WTC11 (cell line): Measurements from ENCODE around the gene RRBP1. TPM values are rescaled to one million over a fixed set of nuclear protein-coding genes. Genes with fewer than 3 reads are reported as not detected.
A peak's percentile ranks its signal among the peaks of the same experiment; 100 is the strongest.

Source experiments
- ATF2 ChIP-seq: sonication (generic); formaldehyde crosslinking; IDR thresholded peaks from 2 replicates; pipeline ENCODE4 v1.8.1; 2022; ENCODE audit warnings: low read depth, missing genetic modification reagents, borderline replicate concordance
- E2F5 ChIP-seq: sonication (generic); formaldehyde crosslinking; IDR thresholded peaks from 2 replicates; pipeline ENCODE4 v1.8.1; 2022; ENCODE audit warnings: mild to moderate bottlenecking, moderate library complexity, missing genetic modification reagents
- ESRRA ChIP-seq: sonication (generic); formaldehyde crosslinking; IDR thresholded peaks from 2 replicates; pipeline ENCODE4 v1.8.1; 2022; ENCODE audit warnings: mild to moderate bottlenecking, missing genetic modification reagents, borderline replicate concordance
- FOXJ3 ChIP-seq: sonication (generic); formaldehyde crosslinking; IDR thresholded peaks from 2 replicates; pipeline ENCODE4 v1.9.0; 2021; ENCODE audit warnings: missing genetic modification reagents, mild to moderate bottlenecking, borderline replicate concordance
- FOXK1 ChIP-seq: sonication (generic); formaldehyde crosslinking; IDR thresholded peaks from 2 replicates; pipeline ENCODE4 v1.8.0; 2022; ENCODE audit warnings: mild to moderate bottlenecking, moderate library complexity, missing genetic modification reagents
- FOXP1 ChIP-seq: sonication (generic); formaldehyde crosslinking; IDR thresholded peaks from 2 replicates; pipeline ENCODE4 v1.8.0; 2022; ENCODE audit warnings: missing genetic modification reagents, mild to moderate bottlenecking, moderate library complexity, borderline replicate concordance
- GABPB1 ChIP-seq: sonication (generic); formaldehyde crosslinking; IDR thresholded peaks from 2 replicates; pipeline ENCODE4 v1.8.1; 2023; ENCODE audit warnings: mild to moderate bottlenecking, missing genetic modification reagents
- GRHL2 ChIP-seq: fragments of 250-450 bp; sonication (Bioruptor Pico); IDR thresholded peaks from 2 replicates; pipeline ENCODE4 v1.8.0; 2022; ENCODE audit warnings: mild to moderate bottlenecking, moderate library complexity; ENCODE audit not compliant: insufficient replicate concordance, severe bottlenecking
- HMGA2 ChIP-seq: fragments of 250-450 bp; sonication (Bioruptor Pico); IDR thresholded peaks from 2 replicates; pipeline ENCODE4 v1.4.0; 2021; ENCODE audit warnings: mild to moderate bottlenecking, moderate library complexity
- IRF1 ChIP-seq: sonication (generic); formaldehyde crosslinking; IDR thresholded peaks from 2 replicates; pipeline ENCODE4 v1.8.0; 2023; ENCODE audit warnings: missing genetic modification reagents
- IRF2 ChIP-seq: sonication (generic); formaldehyde crosslinking; IDR thresholded peaks from 2 replicates; pipeline ENCODE4 v1.8.0; 2022; ENCODE audit warnings: low read depth, missing genetic modification reagents, borderline replicate concordance
- JAZF1 ChIP-seq: fragments of 250-450 bp; sonication (Bioruptor Pico); IDR thresholded peaks from 2 replicates; pipeline ENCODE4 v1.9.0; 2021; ENCODE audit warnings: moderate library complexity, mild to moderate bottlenecking, inconsistent platforms
- KAT7 ChIP-seq: sonication (generic); formaldehyde crosslinking; IDR thresholded peaks from 2 replicates; pipeline ENCODE4 v1.8.1; 2023; ENCODE audit warnings: missing genetic modification reagents, mild to moderate bottlenecking, borderline replicate concordance
- MLX ChIP-seq: sonication (generic); formaldehyde crosslinking; IDR thresholded peaks from 2 replicates; pipeline ENCODE4 v1.8.1; 2023; ENCODE audit warnings: mild to moderate bottlenecking, missing genetic modification reagents, moderate library complexity
- NR1H2 ChIP-seq: sonication (generic); formaldehyde crosslinking; IDR thresholded peaks from 2 replicates; pipeline ENCODE4 v1.9.0; 2021; ENCODE audit warnings: mild to moderate bottlenecking, moderate library complexity, missing genetic modification reagents
- NR2C2 ChIP-seq: sonication (generic); formaldehyde crosslinking; IDR thresholded peaks from 2 replicates; pipeline ENCODE4 v1.8.0; 2022; ENCODE audit warnings: mild to moderate bottlenecking, missing genetic modification reagents
- RELA ChIP-seq: sonication (generic); formaldehyde crosslinking; IDR thresholded peaks from 2 replicates; pipeline ENCODE4 v1.8.1; 2022; ENCODE audit warnings: missing genetic modification reagents, mild to moderate bottlenecking, borderline replicate concordance
- TEAD4 ChIP-seq: sonication (generic); formaldehyde crosslinking; IDR thresholded peaks from 2 replicates; pipeline ENCODE4 v1.8.0; 2022; ENCODE audit warnings: mild to moderate bottlenecking, missing genetic modification reagents
- ZBTB21 ChIP-seq: sonication (generic); formaldehyde crosslinking; IDR thresholded peaks from 2 replicates; pipeline ENCODE4 v1.8.1; 2023; ENCODE audit warnings: mild to moderate bottlenecking, missing genetic modification reagents, borderline replicate concordance
- ZNF317 ChIP-seq: sonication (generic); formaldehyde crosslinking; IDR thresholded peaks from 2 replicates; pipeline ENCODE4 v1.8.1; 2023; ENCODE audit warnings: low read depth, mild to moderate bottlenecking, moderate library complexity, missing genetic modification reagents, borderline replicate concordance
- ZNF416 ChIP-seq: fragments of 250-450 bp; sonication (Bioruptor Pico); IDR thresholded peaks from 2 replicates; pipeline ENCODE4 v1.9.0; 2021; ENCODE audit warnings: mild to moderate bottlenecking, inconsistent platforms
- ZNF423 ChIP-seq: fragments of 250-450 bp; sonication (Bioruptor Pico); IDR thresholded peaks from 2 replicates; pipeline ENCODE4 v2.1.2; 2022; ENCODE audit warnings: mild to moderate bottlenecking, moderate library complexity
- ZNF671 ChIP-seq: fragments of 250-450 bp; sonication (Bioruptor Pico); IDR thresholded peaks from 2 replicates; pipeline ENCODE4 v1.8.0; 2021; ENCODE audit warnings: mild to moderate bottlenecking
- total RNA-seq: library from RNA; stranded (reverse); gene quantifications from 3 replicates; pipeline ENCODE4 v1.2.3, GENCODE V29; 2021
- TF ChIP-seq, protein P1 (sequence below): sonication (generic); formaldehyde crosslinking; IDR thresholded peaks from 2 replicates; pipeline ENCODE4 v1.8.0; 2022; ENCODE audit warnings: mild to moderate bottlenecking, missing genetic modification reagents
- TF ChIP-seq, protein P2 (sequence below): fragments of 250-450 bp; sonication (Bioruptor Pico); IDR thresholded peaks from 2 replicates; pipeline ENCODE4 v1.9.0; 2021; ENCODE audit warnings: mild to moderate bottlenecking, borderline replicate concordance
- TF ChIP-seq, protein P3 (sequence below): sonication (generic); formaldehyde crosslinking; IDR thresholded peaks from 2 replicates; pipeline ENCODE4 v1.8.1; 2023; ENCODE audit warnings: mild to moderate bottlenecking, missing genetic modification reagents
- TF ChIP-seq, protein P4 (sequence below): sonication (generic); formaldehyde crosslinking; IDR thresholded peaks from 2 replicates; pipeline ENCODE4 v1.8.0; 2022; ENCODE audit warnings: mild to moderate bottlenecking, missing genetic modification reagents
- TF ChIP-seq, protein P5 (sequence below): sonication (generic); formaldehyde crosslinking; conservative IDR thresholded peaks from 2 replicates; pipeline ENCODE4 v1.8.1; 2022; ENCODE audit warnings: mild to moderate bottlenecking, missing genetic modification reagents

The RRBP1 gene
- total RNA-seq, 1 experiment from 2014 or later = 171 TPM

GRCh38 chr20:17569616-17570346 is 112.3 kb downstream of the RRBP1 start, which contains the start of gene DSTN (continued):
- TF ChIP-seq IRF1 (no peak), NR1H2 (CRISPR knock-in tag) (no peak), ZNF416 (CRISPR knock-in tag) (no peak), FOXJ3 (CRISPR knock-in tag) (no peak), ZNF317 (CRISPR knock-in tag) (no peak), GRHL2 (CRISPR knock-in tag) (no peak), ATF2 (no peak), MLX (CRISPR knock-in tag) (no peak), ZBTB21 (CRISPR knock-in tag) (no peak), RELA (no peak), HMGA2 (CRISPR knock-in tag) (no peak), JAZF1 (CRISPR knock-in tag) (no peak), ZNF671 (CRISPR knock-in tag) (no peak), ESRRA (CRISPR knock-in tag) (no peak), KAT7 (CRISPR knock-in tag) (no peak), TEAD4 (peak; percentile 73; the same call in 1 of the 2 replicates), NR2C2 (CRISPR knock-in tag) (no peak), FOXK1 (CRISPR knock-in tag) (peak; percentile 61; the same call in 1 of the 2 replicates), IRF2 (CRISPR knock-in tag) (no peak), ZNF423 (CRISPR knock-in tag) (0 out of 2 replicates have a peak, but pooled peaks have one; percentile 27), FOXP1 (CRISPR knock-in tag) (peak; percentile 61; the same call in 1 of the 2 replicates), E2F5 (CRISPR knock-in tag) (no peak), GABPB1 (CRISPR knock-in tag) (no peak; the same call in 1 of the 2 replicates)
- TF ChIP-seq, protein P1, sequence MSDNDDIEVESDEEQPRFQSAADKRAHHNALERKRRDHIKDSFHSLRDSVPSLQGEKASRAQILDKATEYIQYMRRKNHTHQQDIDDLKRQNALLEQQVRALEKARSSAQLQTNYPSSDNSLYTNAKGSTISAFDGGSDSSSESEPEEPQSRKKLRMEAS (CRISPR knock-in tag) = no peak; the same call in 1 of the 2 replicates
- TF ChIP-seq, protein P2, sequence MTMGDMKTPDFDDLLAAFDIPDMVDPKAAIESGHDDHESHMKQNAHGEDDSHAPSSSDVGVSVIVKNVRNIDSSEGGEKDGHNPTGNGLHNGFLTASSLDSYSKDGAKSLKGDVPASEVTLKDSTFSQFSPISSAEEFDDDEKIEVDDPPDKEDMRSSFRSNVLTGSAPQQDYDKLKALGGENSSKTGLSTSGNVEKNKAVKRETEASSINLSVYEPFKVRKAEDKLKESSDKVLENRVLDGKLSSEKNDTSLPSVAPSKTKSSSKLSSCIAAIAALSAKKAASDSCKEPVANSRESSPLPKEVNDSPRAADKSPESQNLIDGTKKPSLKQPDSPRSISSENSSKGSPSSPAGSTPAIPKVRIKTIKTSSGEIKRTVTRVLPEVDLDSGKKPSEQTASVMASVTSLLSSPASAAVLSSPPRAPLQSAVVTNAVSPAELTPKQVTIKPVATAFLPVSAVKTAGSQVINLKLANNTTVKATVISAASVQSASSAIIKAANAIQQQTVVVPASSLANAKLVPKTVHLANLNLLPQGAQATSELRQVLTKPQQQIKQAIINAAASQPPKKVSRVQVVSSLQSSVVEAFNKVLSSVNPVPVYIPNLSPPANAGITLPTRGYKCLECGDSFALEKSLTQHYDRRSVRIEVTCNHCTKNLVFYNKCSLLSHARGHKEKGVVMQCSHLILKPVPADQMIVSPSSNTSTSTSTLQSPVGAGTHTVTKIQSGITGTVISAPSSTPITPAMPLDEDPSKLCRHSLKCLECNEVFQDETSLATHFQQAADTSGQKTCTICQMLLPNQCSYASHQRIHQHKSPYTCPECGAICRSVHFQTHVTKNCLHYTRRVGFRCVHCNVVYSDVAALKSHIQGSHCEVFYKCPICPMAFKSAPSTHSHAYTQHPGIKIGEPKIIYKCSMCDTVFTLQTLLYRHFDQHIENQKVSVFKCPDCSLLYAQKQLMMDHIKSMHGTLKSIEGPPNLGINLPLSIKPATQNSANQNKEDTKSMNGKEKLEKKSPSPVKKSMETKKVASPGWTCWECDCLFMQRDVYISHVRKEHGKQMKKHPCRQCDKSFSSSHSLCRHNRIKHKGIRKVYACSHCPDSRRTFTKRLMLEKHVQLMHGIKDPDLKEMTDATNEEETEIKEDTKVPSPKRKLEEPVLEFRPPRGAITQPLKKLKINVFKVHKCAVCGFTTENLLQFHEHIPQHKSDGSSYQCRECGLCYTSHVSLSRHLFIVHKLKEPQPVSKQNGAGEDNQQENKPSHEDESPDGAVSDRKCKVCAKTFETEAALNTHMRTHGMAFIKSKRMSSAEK (CRISPR knock-in tag) = no peak
- TF ChIP-seq, protein P3, sequence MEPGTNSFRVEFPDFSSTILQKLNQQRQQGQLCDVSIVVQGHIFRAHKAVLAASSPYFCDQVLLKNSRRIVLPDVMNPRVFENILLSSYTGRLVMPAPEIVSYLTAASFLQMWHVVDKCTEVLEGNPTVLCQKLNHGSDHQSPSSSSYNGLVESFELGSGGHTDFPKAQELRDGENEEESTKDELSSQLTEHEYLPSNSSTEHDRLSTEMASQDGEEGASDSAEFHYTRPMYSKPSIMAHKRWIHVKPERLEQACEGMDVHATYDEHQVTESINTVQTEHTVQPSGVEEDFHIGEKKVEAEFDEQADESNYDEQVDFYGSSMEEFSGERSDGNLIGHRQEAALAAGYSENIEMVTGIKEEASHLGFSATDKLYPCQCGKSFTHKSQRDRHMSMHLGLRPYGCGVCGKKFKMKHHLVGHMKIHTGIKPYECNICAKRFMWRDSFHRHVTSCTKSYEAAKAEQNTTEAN = no peak
- TF ChIP-seq, protein P4, sequence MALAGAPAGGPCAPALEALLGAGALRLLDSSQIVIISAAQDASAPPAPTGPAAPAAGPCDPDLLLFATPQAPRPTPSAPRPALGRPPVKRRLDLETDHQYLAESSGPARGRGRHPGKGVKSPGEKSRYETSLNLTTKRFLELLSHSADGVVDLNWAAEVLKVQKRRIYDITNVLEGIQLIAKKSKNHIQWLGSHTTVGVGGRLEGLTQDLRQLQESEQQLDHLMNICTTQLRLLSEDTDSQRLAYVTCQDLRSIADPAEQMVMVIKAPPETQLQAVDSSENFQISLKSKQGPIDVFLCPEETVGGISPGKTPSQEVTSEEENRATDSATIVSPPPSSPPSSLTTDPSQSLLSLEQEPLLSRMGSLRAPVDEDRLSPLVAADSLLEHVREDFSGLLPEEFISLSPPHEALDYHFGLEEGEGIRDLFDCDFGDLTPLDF = 0 out of 2 replicates have a peak, but pooled peaks have one; percentile 28
- TF ChIP-seq, protein P5, sequence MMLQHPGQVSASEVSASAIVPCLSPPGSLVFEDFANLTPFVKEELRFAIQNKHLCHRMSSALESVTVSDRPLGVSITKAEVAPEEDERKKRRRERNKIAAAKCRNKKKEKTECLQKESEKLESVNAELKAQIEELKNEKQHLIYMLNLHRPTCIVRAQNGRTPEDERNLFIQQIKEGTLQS = no peak
